Measurements from ENCODE around the gene INHBA.

The INHBA gene

DNA sequence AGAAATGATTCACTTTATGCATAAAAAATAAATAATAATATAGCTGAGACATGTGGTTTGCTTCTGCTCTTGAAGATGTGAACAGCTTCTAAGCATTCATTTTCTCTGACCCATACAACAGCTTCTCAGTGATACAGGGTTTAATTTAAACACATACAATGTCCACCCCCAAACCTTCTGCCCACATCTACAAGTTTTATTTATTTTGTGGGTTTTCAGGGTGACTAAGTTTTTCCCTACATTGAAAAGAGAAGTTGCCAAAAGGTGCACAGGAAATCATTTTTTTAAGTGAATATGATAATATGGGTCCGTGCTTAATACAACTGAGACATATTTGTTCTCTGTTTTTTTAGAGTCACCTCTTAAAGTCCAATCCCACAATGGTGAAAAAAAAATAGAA is 17.2 kb downstream of the INHBA start:
- DNase-seq: peak; percentile 63

DNA sequence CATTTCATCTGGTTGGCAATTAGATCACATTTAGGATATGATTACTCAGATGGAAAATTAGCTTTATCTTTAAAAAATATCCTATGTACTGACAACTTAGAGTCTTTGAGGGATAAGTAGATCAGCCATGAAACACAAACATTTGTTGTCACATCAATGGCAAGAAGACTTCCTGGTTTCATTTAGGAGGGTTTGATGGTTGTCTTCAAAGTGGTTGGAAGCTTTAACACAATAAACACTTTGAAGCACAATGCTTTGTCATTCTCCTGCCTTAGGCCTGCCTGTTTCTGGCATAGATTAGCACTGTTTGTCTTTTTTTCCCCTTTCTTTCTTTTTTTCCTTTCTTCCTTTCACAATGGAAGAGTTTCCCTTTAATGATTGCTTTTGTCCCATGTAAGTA is 20.5 kb downstream of the INHBA start:
- DNase-seq: no peak

DNA sequence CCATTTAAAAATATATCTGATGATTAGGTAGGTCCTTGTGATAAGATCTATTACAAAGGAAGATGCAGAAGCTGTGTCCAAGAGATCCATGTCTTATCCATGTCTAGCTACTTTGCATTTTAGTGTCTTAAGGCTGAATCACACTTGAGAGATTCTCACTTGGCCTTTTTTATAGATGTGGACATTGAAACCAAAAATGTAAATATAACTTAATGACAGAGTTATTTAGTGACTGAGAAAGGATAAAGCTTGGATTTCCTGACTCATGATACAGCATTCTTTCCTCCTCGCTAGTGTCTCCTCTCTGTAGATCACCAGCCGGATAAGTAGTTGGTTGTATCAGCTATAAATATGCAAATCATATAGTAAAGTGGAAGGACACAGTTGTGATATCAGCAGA is 23.3 kb downstream of the INHBA start:
- DNase-seq: no peak

DNA sequence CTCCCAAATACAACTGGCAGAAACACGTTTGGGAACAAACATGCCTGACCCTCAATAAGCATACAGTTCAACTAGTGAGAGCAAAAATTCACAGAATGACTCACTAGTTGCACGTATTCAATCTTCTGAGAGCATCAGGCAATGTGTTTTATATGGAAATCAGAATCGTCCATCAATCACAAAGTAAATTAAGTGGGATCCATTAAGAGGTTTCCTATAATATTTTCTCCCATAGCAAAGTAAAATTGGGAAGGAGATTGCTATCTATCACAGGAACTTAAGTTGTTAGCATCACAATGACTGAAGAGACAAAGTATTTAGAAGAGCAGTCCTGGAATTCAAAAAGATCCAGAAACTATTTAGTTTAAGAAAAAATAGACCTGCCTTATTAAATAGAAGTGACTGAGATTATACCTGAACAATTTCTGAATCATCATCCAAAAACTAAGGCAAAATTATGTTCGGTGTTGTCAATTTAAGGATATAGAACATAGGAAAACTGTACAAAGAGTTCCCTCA is 28.3 kb downstream of the INHBA start:
- no peak for DNase-seq

DNA sequence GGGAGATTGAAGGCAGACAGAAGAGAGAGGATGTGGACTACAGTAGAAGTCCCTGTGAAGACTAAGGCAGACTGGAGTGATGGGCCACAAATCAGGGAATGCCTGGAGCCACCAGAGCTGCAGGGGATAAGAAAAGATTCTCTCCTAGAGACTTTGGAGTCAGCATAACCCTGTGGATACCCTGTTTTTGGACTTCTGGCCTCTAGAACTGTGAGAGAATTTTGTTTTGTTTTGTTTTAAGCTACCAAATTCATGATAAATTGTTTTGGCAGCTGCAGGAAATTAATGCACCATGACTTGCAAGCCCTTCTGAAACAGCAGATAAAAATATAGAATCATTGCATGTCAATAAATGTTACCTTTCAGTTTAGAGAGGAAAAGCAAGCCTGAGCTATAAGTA is 41.3 kb downstream of the INHBA start:
- no peak for DNase-seq

DNA sequence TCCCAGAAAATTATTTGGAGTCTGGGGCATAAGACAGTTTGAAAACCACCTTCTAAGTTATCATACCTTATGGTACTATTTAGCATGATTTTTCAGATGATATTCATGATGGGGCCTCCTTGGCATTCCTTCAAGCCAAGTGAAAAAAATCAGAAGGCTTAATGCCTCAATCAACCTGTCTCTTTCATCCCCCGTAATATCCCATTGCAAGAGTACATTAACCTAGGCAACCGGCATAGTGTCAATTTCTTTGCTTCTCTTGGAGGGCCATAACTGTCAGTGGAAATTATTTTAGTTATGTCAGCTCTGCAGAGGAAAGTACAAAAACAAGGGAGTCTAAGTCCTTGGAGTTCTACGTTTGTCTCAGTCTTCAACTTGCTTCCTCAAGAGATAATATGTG is 43.4 kb downstream of the INHBA start:
- DNase-seq: no peak

DNA sequence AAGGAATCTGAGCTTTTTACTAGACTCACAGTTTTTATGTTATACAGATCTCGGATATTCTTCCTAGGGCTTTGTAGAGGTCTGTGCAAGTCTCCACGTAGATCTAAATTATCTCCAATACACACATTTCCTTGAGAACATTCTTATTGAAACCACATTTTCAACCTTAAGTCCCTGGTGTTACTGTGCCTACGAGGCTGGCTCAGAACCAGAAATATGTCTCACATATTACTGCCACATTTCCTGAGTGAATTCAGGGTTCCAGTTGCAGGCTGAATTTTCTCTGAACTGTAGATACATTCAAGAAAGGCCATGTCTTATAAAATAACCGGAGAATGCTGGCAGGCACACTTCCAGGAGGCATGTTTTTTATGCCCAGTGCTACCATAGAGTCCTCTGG is 46.5 kb downstream of the INHBA start:
- DNase-seq: peak; percentile 72

DNA sequence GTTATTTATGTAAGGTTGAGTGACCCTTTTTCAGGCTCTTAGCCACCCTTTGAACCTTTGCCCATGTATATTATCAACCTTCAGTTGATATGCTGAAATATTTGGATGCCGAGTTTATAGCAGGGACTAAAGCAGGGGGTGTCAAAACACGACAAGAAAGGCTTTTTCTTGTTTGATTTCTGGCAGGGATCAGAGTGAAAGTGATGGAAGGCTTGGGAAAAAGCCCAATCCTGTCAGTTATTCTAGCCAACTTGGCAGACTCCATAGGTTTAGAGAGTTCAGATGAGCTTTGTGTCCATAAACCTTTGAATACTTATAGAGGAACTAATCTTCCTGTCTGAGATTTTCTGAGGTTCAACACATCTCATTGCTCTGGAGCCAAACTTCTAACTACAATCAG is 47.5 kb downstream of the INHBA start:
- DNase-seq: no peak

DNA sequence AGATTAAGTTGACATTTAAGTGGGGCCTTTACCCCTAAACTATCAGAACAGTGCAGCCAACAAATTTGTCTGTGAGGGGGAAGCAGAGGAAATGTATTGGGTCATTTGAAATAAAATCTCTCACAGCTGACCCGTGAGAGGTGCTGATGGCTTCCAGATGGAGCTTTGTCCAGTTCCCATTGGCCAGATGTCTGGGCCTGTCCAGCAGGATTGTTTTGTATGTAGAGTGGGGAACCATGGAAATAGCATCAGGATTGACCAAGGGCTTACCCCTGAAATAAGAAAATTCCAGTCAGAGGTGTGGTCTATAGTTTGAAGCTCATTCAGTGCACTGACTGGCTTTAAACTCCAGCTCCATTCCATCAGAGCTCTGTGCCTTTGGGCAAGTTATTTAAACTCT is 50.6 kb downstream of the INHBA start:
- no peak for DNase-seq

DNA sequence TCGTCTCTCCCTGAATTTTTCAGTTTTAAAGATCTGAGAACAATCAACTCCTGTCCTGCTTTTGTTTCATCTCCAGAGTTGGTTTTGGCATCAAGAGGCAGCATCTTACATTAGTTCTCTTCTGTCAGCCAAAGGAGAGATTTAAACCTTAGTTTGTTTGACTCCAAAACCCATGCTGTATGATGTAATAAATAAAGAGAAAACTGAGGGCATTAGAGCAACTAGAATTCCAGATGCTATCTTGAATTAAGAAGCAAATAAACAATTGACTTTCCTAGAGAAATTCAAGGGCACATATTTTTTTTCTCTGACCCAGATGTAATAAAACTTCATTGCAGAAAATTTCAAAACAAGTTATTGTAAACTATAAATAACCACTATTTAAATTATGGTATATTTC is 54.4 kb downstream of the INHBA start:
- no peak for DNase-seq

DNA sequence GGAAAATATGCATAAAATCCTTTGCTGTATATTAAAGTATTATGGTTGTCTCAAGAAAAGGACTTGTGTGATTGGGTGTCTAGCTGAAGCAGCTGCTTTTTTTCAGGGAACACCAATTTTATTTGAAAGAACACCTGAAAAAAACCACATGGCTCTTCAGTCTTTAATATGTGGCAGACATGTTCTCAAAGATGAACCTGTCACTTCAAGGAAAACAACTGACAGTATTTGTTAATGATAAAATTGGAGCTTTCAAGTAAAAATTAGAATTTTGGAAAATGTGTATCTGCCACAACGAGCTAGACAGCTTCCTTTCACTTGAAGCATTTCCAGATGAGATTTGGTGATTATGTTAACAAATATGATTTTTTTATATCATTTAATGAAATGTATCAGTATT is 59.3 kb downstream of the INHBA start:
- DNase-seq: no peak

DNA sequence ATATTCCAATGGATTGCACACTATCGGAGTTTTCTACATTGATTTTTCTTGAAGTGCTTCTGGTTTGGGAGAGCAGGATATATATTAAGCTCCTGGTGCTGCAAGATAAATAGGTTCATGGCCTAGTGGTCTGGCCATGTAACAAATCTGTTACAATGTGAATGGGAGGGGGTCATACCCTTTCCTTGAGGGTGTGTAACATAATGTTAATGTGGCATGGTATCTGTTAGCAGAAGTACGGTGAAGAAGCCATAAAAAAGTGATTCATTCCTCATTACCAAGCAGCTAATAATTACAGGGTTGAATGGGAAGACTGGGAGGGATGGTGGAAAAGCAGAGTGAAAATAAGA is 61.2 kb downstream of the INHBA start:
- DNase-seq: no peak

DNA sequence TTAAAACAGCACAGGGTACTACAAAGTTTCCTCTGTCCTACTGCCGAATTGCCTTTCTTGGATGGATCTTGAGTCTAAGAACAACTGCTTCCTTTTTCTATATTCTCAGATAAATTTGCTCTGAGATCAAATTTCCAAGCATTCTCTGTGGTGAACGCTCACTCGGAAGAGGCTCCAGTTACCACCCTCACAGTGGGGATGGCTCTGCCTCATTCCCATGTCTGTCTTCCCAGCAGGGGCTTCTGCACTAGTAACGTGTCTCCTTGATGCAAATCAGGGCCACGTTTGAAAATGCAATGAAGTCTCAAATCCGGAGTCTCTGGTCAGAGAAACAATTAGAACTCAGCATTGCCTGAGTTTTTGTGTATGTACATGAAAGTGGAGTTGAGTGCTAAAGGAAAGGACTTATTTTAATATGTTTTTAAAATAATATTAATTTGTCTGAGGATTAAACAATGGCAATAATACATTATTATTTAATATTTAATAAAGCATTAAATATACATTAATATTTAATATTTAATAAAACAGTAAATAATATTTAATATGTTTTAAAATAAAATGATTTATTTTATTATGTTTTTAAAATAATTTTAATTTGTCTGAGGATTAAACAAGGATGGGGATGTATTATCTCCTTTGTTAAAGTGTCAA is 61.8 kb downstream of the INHBA start:
- DNase-seq: no peak

DNA sequence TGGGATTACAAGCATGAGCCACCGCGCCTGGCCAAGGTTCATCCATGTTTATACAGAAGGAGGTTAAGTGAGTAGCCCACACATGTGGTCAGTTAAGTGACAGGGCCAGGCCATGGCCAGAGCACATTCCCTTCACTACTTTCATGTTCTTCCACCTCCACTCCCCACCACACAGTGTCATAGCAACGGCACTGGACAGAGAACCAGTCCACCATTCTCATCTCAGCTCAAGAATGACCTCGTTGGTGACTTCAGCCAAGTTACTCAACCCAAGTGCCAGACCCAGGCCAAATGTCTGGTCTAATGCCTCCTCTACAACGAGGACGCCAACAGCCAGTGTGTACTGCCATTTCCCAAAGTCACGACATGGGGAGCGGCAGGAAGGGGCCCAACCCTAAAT is 62.4 kb downstream of the INHBA start:
- no peak for DNase-seq

DNA sequence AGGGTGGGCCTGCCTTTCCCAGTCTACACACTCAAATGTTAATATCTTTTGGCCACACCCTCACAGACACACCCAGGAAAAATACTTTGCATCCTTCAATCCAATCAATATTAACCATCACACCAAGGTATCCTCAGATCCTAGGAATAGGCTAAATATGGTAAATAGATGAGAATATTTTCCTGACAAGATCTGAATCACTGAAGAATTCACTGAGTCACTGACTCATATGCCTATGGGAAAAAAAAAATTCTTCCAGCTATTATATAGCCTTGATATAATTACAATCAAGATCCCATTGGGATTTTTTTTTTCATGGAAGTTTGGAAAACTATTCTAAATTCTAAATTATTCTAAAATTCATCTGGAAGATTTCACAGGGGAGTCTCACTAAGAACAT is 65.8 kb downstream of the INHBA start:
- no peak for DNase-seq

All from hematopoietic multipotent progenitor cell treated with erythropoietin and hydrocortisone succinate and interleukin-3 and kit ligand, for 4 days (in vitro differentiated cells).